GM10266 (cell line): ENCODE measurements around the gene TAF11.
"Not testable (repeated sequence)": the region's sequence is repeated elsewhere in the genome, so short reads cannot be mapped to it uniquely, and the experiment has no call there.

Experiments used
- DNase-seq: peaks from one replicate; pipeline ENCODE4 v3.0.0; 2012; ENCODE audit errors: extremely low spot score
- CTCF ChIP-seq: IDR thresholded peaks from 2 replicates; pipeline ENCODE4 v1.5.1; 2012; ENCODE audit warnings: mild to moderate bottlenecking, low read depth; ENCODE audit not compliant: control insufficient read depth, insufficient read depth; ENCODE audit errors: missing control alignments

TAF11 gene

GRCh38 chr6:34904990-34905613, 17.3 kb upstream of the TAF11 start:
- no peak for DNase-seq
- TF ChIP-seq CTCF: no peak

GRCh38 chr6:34901930-34902329, 14.1 kb upstream of the TAF11 start:
- no peak for TF ChIP-seq CTCF
- DNase-seq: no peak

GRCh38 chr6:34900321-34901031, 12.6 kb upstream of the TAF11 start:
- TF ChIP-seq CTCF: no peak

GRCh38 chr6:34899748-34900147, 11.9 kb upstream of the TAF11 start:
- DNase-seq: not testable (repeated sequence)

More at GRCh38 chr6:34900321-34901031, 12.6 kb upstream of the TAF11 start:
- DNase-seq: no peak

GRCh38 chr6:34897716-34898115, 9.9 kb upstream of the TAF11 start:
- no peak for DNase-seq
- no peak for TF ChIP-seq CTCF

- no peak for TF ChIP-seq CTCF
- no peak for DNase-seq
These were observed 9.3 kb upstream of the TAF11 start for GRCh38 chr6:34897130-34897529.

GRCh38 chr6:34894693-34895092, 6.9 kb upstream of the TAF11 start:
- TF ChIP-seq CTCF: no peak
- no peak for DNase-seq

GRCh38 chr6:34891296-34891695, 3.5 kb upstream of the TAF11 start:
- no peak for DNase-seq
- no peak for TF ChIP-seq CTCF
